Right atrium auricular region (tissue), 2 donors: ENCODE data around the gene C22orf23. TPM values are rescaled to one million over a fixed set of nuclear protein-coding genes. Genes with fewer than 3 reads are reported as not detected.

Experiments used
- DNase-seq: peaks from one replicate; pipeline ENCODE4 v3.0.0-alpha.2; 2019; ENCODE audit warnings: low spot score
- H3K27ac ChIP-seq, 2 donors: fragments of 200-600 bp; sonication (generic); 1 replicate in 1 of 2; 2 replicates in 1 of 2; pipeline ENCODE4 v1.5.1; 2016 to 2019
- H3K27me3 ChIP-seq, 2 donors: fragments of 200-600 bp; sonication (generic); one replicate each; pipeline versions ENCODE4 v1.5.1 to v1.6.0; 2017 to 2019
- H3K36me3 ChIP-seq: fragments of 200-600 bp; sonication (generic); one replicate; pipeline ENCODE4 v1.5.1; 2016
- H3K4me1 ChIP-seq, 2 donors: fragments of 200-600 bp; sonication (generic); one replicate each; pipeline versions ENCODE4 v1.5.1 to v1.6.0; 2017 to 2019
- H3K4me3 ChIP-seq, 2 donors: fragments of 200-600 bp; sonication (generic); 1 replicate in 1 of 2; 2 replicates in 1 of 2; pipeline ENCODE4 v1.5.1; 2017 to 2019; ENCODE audit warnings: mild to moderate bottlenecking in 1 of 2, moderate library complexity in 1 of 2
- H3K9me3 ChIP-seq, 2 donors: fragments of 200-600 bp; sonication (generic); one replicate each; pipeline ENCODE4 v1.5.1; 2019
- total RNA-seq, 2 donors: library from RNA; depleted of rRNA; stranded (reverse); fragments of >200 nt; gene quantifications; one replicate each; pipeline ENCODE4 v1.1.0, GENCODE V29; 2016
- TF ChIP-seq, protein P1 (sequence below), 2 donors: fragments of 200-600 bp; sonication (generic); IDR thresholded peaks; one replicate each; pipeline ENCODE4 v1.5.1; 2019; ENCODE audit warnings: antibody characterized with exemption in 2 of 2

C22orf23 gene
- total RNA-seq, 2 donors from 2014 or later: 0.39 TPM; not detected in 1

DNA sequence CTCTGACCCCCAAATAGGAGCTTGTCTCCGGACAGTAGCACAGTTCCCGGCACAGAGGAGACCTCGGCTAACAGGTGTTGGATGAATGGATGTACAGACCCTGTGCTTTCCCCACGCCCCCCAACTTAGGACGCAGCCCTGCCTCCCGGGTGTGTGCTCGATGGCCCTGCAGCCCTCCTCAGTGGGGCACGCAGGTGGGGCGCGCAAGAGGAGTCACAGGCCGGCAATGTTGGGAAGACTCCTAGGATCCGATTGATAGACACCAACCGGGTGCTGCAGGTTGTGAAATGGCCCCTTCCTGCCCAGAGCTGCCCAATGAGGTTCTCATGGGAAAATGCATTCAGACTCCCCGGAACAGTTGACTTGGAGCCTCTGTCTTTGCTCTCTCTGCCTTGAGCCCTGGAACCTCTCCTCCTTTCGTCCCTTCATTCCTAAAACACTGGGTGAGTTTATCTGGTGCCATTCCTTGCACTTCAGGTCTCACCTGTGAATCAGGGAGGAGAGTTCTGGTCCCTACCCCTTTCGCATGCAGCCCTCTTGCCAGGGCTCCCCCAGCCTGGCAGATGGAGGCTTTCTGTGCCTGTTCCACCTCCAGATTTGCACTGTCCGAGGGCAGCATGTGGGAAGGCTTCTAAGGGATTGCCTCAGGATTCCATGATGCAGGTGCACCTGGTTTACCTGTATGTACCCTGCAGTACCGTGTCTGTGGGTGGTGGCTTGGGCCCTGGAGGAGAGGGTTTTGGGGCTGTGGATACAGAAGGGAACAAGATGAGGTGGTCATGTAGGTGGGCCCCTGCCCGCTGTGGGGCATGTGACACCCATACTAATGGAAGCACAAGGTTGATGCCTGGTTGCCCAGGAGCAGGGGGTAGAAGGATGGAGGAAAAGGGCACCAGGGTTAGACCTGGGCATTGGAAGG lies 46.1 kb downstream of the C22orf23 start:
- TF ChIP-seq, protein P1, sequence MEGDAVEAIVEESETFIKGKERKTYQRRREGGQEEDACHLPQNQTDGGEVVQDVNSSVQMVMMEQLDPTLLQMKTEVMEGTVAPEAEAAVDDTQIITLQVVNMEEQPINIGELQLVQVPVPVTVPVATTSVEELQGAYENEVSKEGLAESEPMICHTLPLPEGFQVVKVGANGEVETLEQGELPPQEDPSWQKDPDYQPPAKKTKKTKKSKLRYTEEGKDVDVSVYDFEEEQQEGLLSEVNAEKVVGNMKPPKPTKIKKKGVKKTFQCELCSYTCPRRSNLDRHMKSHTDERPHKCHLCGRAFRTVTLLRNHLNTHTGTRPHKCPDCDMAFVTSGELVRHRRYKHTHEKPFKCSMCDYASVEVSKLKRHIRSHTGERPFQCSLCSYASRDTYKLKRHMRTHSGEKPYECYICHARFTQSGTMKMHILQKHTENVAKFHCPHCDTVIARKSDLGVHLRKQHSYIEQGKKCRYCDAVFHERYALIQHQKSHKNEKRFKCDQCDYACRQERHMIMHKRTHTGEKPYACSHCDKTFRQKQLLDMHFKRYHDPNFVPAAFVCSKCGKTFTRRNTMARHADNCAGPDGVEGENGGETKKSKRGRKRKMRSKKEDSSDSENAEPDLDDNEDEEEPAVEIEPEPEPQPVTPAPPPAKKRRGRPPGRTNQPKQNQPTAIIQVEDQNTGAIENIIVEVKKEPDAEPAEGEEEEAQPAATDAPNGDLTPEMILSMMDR (IDR thresholded peaks at IDR 0.05): no peak
- Histone ChIP-seq H3K4me1 (peaks cover 0 to 48% of the 10 kb centered on the region in 2 donors), H3K4me3 (peak overlapping the region; percentile 54 to 73), H3K27me3 (no peaks in the 10 kb centered on the region), H3K9me3 (no peaks in the 10 kb centered on the region), H3K36me3 (no peaks in the 10 kb centered on the region), H3K27ac (peak overlapping the region; percentile 73 to 76)
- no peak for DNase-seq

DNA sequence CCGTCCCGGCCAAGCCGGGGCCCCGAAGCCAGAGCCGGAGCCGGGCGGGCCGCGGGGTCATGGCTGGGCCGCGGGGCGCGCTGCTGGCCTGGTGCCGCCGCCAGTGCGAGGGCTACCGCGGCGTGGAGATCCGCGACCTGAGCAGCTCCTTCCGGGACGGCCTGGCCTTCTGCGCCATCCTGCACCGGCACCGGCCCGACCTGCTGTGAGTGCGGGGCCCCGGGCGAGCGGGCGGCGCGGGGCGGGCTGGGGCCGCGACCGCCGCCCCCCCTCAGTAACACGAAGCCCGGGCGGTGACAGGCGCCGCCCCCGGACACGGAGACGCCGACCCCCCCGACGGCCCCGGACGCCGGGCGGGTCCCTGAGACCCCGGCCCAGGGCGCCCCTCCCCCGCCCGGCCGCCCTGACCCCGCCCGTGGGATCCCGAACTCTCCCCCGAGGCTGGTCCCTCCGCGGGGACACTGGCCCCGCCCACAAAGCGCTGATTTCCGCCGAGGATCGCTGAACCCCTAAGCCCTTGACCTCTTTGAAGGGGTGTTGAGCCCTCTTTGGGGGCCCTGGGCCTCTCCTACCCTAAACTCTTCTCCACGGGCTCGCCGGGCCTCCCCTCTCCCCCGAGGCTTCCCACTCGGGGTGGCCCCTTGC lies 46.9 kb downstream of the C22orf23 start:
- no peaks in the 10 kb centered on the region for H3K9me3 ChIP-seq
- TF ChIP-seq, protein P1 (IDR thresholded peaks at IDR 0.05): no peak
- DNase-seq: no peak
- H3K4me3 ChIP-seq: peak overlapping the region; percentile 54 to 73
- peak overlapping the region; percentile 73 to 76 for H3K27ac ChIP-seq
- no peaks in the 10 kb centered on the region for H3K36me3 ChIP-seq
- H3K4me1 ChIP-seq: peaks cover 0 to 40% of the 10 kb centered on the region in 2 donors
- H3K27me3 ChIP-seq: no peaks in the 10 kb centered on the region

DNA sequence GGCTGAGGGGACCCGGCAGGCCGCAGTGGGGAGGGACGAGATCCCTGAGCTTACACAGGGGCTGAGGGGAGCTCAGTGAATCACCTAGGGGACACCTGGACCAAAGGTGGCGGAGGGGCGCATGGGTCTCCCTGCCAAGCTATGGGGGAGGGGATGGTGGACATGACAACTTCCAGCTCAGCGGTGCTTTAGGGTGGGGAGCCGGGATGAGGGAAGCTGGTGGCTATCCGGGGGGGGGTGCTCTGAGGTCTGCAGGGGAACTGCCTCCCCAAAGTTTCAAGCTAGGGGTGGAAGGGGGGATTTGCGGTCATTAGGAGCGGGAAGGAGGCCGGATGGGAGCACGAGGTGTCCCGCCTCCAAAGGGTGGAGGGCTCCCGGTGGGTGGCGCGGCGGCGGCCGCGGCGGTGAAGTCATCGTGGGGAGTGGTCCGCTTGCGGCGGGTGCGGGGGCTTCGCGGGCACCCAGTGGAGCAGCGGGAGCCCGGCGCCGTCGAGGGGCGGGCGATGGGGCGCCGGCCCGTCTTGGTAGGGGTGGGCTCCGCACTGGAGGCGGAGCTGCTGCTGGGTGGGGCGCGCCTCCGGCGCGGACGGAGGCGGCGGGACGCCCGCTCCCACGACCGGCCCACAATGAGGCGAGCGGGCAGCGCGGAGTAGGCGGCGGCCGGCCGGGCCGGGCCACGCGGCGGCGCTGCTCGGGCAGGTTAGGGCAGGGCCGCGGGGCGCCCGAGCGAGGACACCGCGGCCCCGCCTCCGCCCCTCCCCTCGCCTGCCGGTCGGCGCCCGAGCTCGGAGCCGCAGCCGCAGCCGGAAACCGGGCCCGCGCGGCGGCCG lies 47.7 kb downstream of the C22orf23 start, which contains the start of gene MICALL1:
MICALL1 (plus strand) TSS at position 764 of the 830 bp plus-strand sequence. CDS start 126 bp downstream, outside the sequence.
- H3K27me3 ChIP-seq: no peaks in the 10 kb centered on the region
- no peaks in the 10 kb centered on the region for H3K9me3 ChIP-seq
- H3K36me3 ChIP-seq: no peaks in the 10 kb centered on the region
- peak within 1 kb of the TSS; percentile 54 to 73 for H3K4me3 ChIP-seq
- peaks cover 0 to 33% of the 10 kb centered on the region in 2 donors for H3K4me1 ChIP-seq
- DNase-seq: peak; percentile 59
- H3K27ac ChIP-seq: peak within 1 kb of the TSS; percentile 73 to 76
- TF ChIP-seq, protein P1 (IDR thresholded peaks at IDR 0.05): peak in 1 of 2 donors; percentile 44

DNA sequence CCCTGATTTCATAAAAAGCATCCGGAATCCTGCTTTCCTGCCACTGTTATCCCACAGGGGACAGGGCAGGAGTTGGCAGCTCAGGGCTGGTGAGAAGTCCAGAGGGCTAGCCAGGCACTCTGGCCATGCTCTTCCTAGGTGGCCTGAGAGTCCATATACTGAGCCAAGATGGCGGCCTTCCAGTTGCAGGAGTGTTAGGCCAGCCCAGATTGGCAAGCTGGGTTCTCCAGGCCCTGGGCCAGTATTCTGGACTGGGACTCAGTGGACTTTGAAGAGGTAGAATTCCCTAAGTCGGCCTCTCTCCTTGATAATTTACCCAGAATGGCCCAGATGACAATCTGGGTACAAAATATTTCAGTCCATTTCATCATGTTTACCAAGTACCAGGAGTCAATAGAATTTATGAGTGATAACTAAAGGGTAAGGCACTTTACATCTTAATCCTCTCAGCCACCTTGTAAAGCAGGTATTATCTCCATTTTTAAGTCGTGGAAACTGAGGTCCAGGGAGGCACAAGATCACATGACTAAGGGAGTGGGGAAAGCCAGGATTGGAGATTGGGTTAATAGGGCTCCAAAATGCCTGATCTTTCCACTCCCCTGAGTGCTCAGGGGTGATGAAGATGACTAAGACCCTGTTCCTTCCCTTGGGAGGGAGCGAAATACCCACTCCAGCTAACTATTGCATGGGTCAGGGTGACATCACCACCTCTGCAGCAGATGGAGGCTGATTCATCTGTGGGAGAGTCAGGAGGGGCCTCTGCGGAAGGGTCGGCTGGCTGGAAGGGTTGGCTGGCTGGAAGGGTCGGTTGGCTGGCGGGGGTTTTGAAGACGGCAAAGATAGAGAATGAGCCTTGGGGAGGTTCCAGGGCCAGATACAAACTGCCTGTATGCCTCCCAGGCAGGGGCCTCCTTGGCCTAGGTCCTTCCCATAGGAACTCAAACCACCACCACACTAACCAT lies 48.5 kb downstream of the C22orf23 start:
- peak; percentile 73 for DNase-seq
- H3K27me3 ChIP-seq: no peaks in the 10 kb centered on the region
- H3K9me3 ChIP-seq: no peaks in the 10 kb centered on the region
- H3K4me1 ChIP-seq: peaks cover 0 to 27% of the 10 kb centered on the region in 2 donors
- TF ChIP-seq, protein P1 (IDR thresholded peaks at IDR 0.05): no peak
- peak overlapping the region; percentile 67 for H3K27ac ChIP-seq
- peak overlapping the region in 1 of 2 donors; percentile 73 for H3K4me3 ChIP-seq
- H3K36me3 ChIP-seq: no peaks in the 10 kb centered on the region
